K562 (cell line): ENCODE results near the gene CCNYL1. TPM values are rescaled to one million over a fixed set of nuclear protein-coding genes. Genes with fewer than 3 reads are reported as not detected.

Experiments used
- ATAC-seq: fragments of 200-7000 bp; cut with Tn5 transposase; 3 replicates; pipeline ENCODE4 v1.9.1; 2020; ENCODE audit warnings: moderate library complexity
- BruUV-seq: library from RNA; stranded (reverse); fragments of 400-500 nt; replicated peaks from 2 replicates; lab custom pipeline; 2021; lab: Mats Ljungman, UMichigan
- CTCF ChIA-PET: fragments of 300-600 bp; formaldehyde crosslinking; extraction: SDS; loops from one replicate; lab custom pipeline; 2021; ENCODE audit warnings: low intra/inter-chr PET ratio; lab: Yijun Ruan, JAX
- POLR2A ChIA-PET: fragments of 300-600, 350-650 bp; sonication (Branson Sonifier 250); formaldehyde crosslinking; extraction: SDS; loops from one replicate; lab custom pipeline; 2021; ENCODE audit warnings: antibody characterized with exemption, inconsistent platforms; lab: Yijun Ruan, JAX
- DNase-seq, 4 experiments: peaks; one replicate each; pipeline versions ENCODE4 v3.0.0 to v3.0.0-alpha.2; 2011 to 2018; ENCODE audit warnings: low spot score in 3 of 4, mixed read lengths in 3 of 4; ENCODE audit errors: extremely low read depth in 1 of 4
- FAIRE-seq: peaks from 2 replicates; lab custom pipeline; 2011; peaks lifted over from hg19 to GRCh38; lab: Jason Lieb, UNC
- H2AFZ ChIP-seq: 2 replicates; pipeline ENCODE4 v1.6.0; 2011; ENCODE audit warnings: low read depth, low read length, control low read depth, inconsistent platforms
- H3K27ac ChIP-seq: fragments of 200-600 bp; 3 replicates; pipeline ENCODE4 v1.8.0; 2011; ENCODE audit warnings: low read depth, mild to moderate bottlenecking, control low read depth, inconsistent platforms, low read length, moderate library complexity, mixed read lengths; ENCODE audit errors: extremely low read depth
- H3K27me3 ChIP-seq, 2 experiments: fragments of 300-600 bp in 1 of 2; 2 replicates in 1 of 2; 3 replicates in 1 of 2; pipeline versions ENCODE4 v1.6.0 to v1.8.0; 2011; ENCODE audit warnings: inconsistent platforms in 2 of 2, low read length in 2 of 2, mild to moderate bottlenecking in 1 of 2, mixed read lengths in 1 of 2, moderate library complexity in 1 of 2; ENCODE audit not compliant: control insufficient read depth in 2 of 2, insufficient read depth in 2 of 2
- H3K36me3 ChIP-seq: fragments of 300-600 bp; 3 replicates; pipeline ENCODE4 v1.8.0; 2011; ENCODE audit warnings: mild to moderate bottlenecking, low read length, inconsistent platforms; ENCODE audit not compliant: control insufficient read depth, insufficient read depth
- H3K4me1 ChIP-seq, 2 experiments: fragments of 200-600 bp in 1 of 2; replicated peaks in 1 of 2; 2 replicates in 1 of 2; 3 replicates in 1 of 2; pipeline versions ENCODE4 v1.5.1 to v1.8.0; 2011; ENCODE audit warnings: inconsistent platforms in 2 of 2, low read length in 2 of 2, mild to moderate bottlenecking in 1 of 2, mixed read lengths in 1 of 2, moderate library complexity in 1 of 2; ENCODE audit not compliant: control insufficient read depth in 2 of 2, insufficient read depth in 2 of 2
- H3K4me2 ChIP-seq: 2 replicates; pipeline ENCODE4 v1.6.1; 2011; ENCODE audit warnings: low read length, control low read depth, inconsistent platforms, mixed read lengths; ENCODE audit not compliant: insufficient read depth
- H3K4me3 ChIP-seq: fragments of 200-600 bp; sonication (generic), shearing (Covaris generic); 2 replicates; pipeline ENCODE4 v1.5.1; 2016; ENCODE audit warnings: control low read depth, inconsistent platforms
- H3K79me2 ChIP-seq: fragments of 200-600 bp; 3 replicates; pipeline ENCODE4 v1.8.0; 2011; ENCODE audit warnings: low read length, inconsistent platforms; ENCODE audit not compliant: control insufficient read depth, insufficient read depth
- H3K9ac ChIP-seq, 2 experiments: 2 replicates each; pipeline versions ENCODE4 v1.6.0 to v1.6.1; 2011; ENCODE audit warnings: low read depth in 2 of 2, low read length in 2 of 2, control low read depth in 1 of 2, inconsistent platforms in 1 of 2, mild to moderate bottlenecking in 1 of 2, mixed read lengths in 1 of 2; ENCODE audit not compliant: insufficient read depth in 1 of 2
- H3K9me1 ChIP-seq: one replicate; pipeline ENCODE4 v1.6.0; 2011; ENCODE audit warnings: inconsistent platforms, mild to moderate bottlenecking, low read length, moderate library complexity; ENCODE audit not compliant: control insufficient read depth, insufficient read depth
- H3K9me3 ChIP-seq: replicated peaks from 2 replicates; pipeline ENCODE4 v1.5.1; 2011; ENCODE audit warnings: low read depth, low read length, inconsistent platforms; ENCODE audit not compliant: control insufficient read depth, insufficient read depth
- H4K20me1 ChIP-seq: replicated peaks from 2 replicates; pipeline ENCODE4 v1.6.1; 2011; ENCODE audit warnings: low read length, inconsistent platforms, mixed read lengths; ENCODE audit not compliant: control insufficient read depth, insufficient read depth
- ATF1 ChIP-seq, 2 experiments: fragments of 450-650 bp in 1 of 2; IDR thresholded peaks; 2 replicates each; pipeline ENCODE4 v1.6.1; 2016; ENCODE audit warnings: missing compliant biosample characterization in 1 of 2, missing genetic modification characterization in 1 of 2
- DPF2 ChIP-seq: fragments of 450-650 bp; IDR thresholded peaks from 2 replicates; pipeline ENCODE4 v1.6.1; 2016
- FOXJ3 ChIP-seq: sonication (generic); formaldehyde crosslinking; IDR thresholded peaks from 2 replicates; pipeline ENCODE4 v1.4.0; 2020; ENCODE audit warnings: mild to moderate bottlenecking, missing genetic modification reagents
- JUND ChIP-seq, 2 experiments: IDR thresholded peaks; 2 replicates in 1 of 2; 3 replicates in 1 of 2; pipeline ENCODE4 v1.6.1; 2011; ENCODE audit warnings: borderline replicate concordance in 2 of 2, low read depth in 2 of 2, low read length in 2 of 2, improper control_type of control experiment in 1 of 2, missing biosample characterization in 1 of 2, missing genetic modification characterization in 1 of 2, missing genetic modification reagents in 1 of 2
- L3MBTL2 ChIP-seq: fragments of 450-650 bp; IDR thresholded peaks from 2 replicates; pipeline ENCODE4 v1.6.1; 2016; ENCODE audit warnings: mild to moderate bottlenecking, moderate library complexity
- MAFG ChIP-seq: fragments of 450-650 bp; conservative IDR thresholded peaks from 2 replicates; pipeline ENCODE4 v1.6.1; 2016; ENCODE audit warnings: missing genetic modification characterization, missing compliant biosample characterization
- MNT ChIP-seq, 2 experiments: fragments of 450-650 bp; conservative IDR thresholded peaks; 2 replicates each; pipeline ENCODE4 v1.6.1; 2017; ENCODE audit warnings: mild to moderate bottlenecking in 2 of 2, moderate library complexity in 2 of 2
- POLR2A ChIP-seq: fragments of 450-650 bp; conservative IDR thresholded peaks from 2 replicates; pipeline ENCODE4 v1.6.1; 2016
- RBFOX2 ChIP-seq: fragments of 200-400 bp; formaldehyde crosslinking; IDR thresholded peaks from 2 replicates; pipeline ENCODE4 v1.6.1; 2017; ENCODE audit warnings: low read depth, mild to moderate bottlenecking, low read length, moderate library complexity
- SMAD4 ChIP-seq: fragments of 250-450 bp; sonication (Bioruptor Pico); conservative IDR thresholded peaks from 2 replicates; pipeline ENCODE4 v1.8.0; 2021; ENCODE audit warnings: inconsistent platforms, mild to moderate bottlenecking, moderate library complexity
- SMARCE1 ChIP-seq: fragments of 450-650 bp; IDR thresholded peaks from 2 replicates; pipeline ENCODE4 v1.7.1; 2016; ENCODE audit warnings: mild to moderate bottlenecking
- SUPT5H ChIP-seq: fragments of 450-650 bp; IDR thresholded peaks from 2 replicates; pipeline ENCODE4 v1.6.1; 2016
- TCFL5 ChIP-seq: fragments of 250-450 bp; sonication (Bioruptor Pico); conservative IDR thresholded peaks from 2 replicates; pipeline ENCODE4 v1.6.1; 2021; ENCODE audit warnings: mild to moderate bottlenecking, moderate library complexity, matching md5 sums
- YY1 ChIP-seq, 3 experiments: IDR thresholded peaks; 2 replicates each; pipeline ENCODE4 v1.6.1; 2011; ENCODE audit warnings: low read length in 2 of 3, mild to moderate bottlenecking in 2 of 3, moderate library complexity in 2 of 3, borderline replicate concordance in 1 of 3, control low read depth in 1 of 3, low read depth in 1 of 3; ENCODE audit not compliant: insufficient read depth in 3 of 3, insufficient replicate concordance in 2 of 3, control insufficient read depth in 1 of 3, insufficient read length in 1 of 3; ENCODE audit errors: extremely low read depth in 1 of 3
- ZBTB17 ChIP-seq: fragments of 450-650 bp; formaldehyde crosslinking; IDR thresholded peaks from 2 replicates; pipeline ENCODE4 v1.4.0; 2020; ENCODE audit warnings: mild to moderate bottlenecking
- ZNF707 ChIP-seq: fragments of 250-450 bp; sonication (Bioruptor Pico); conservative IDR thresholded peaks from 2 replicates; pipeline ENCODE4 v1.8.0; 2022; ENCODE audit warnings: inconsistent platforms, mild to moderate bottlenecking, moderate library complexity
- WGBS: fragments of 100-300 bp; shearing (Covaris generic); methylation state at CpG from one replicate; pipeline ENCODE4 v1.1.6; 2016; ENCODE audit warnings: low coverage, mixed read lengths; ENCODE audit not compliant: insufficient coverage; ENCODE audit errors: missing lambda C conversion rate; 5-methylcytosine and 5-hydroxymethylcytosine counted together
- in situ Hi-C: fragments of 300-500 bp; cut with MboI; formaldehyde crosslinking; loops from 4 replicates; pipeline ENCODE4 v1.15.0; 2018; ENCODE audit warnings: inconsistent platforms, mixed read lengths
- intact Hi-C: fragments of 100-400 bp; cut with micrococcal nuclease; formaldehyde crosslinking; loops from 2 replicates; pipeline ENCODE4 v1.14.2; 2022
- polyA plus RNA-seq, 8 experiments: library from polyadenylated mRNA; depleted of rRNA in 4 of 8; stranded (reverse) in 5 of 8; unstranded in 3 of 8; fragments of >200 nt; fragmentation: Nextera tagmentation in 2 of 8; fragmentation: Illumina TruSeq in 1 of 8; extraction: Ambion mirVana in 2 of 8; extraction: Trizol in 1 of 8; gene quantifications; 2 replicates each; pipeline versions ENCODE4 v1.2.1 to v1.2.3, GENCODE V29; 2011 to 2014; ENCODE audit warnings: inconsistent platforms in 1 of 8, missing spikeins in 1 of 8
- total RNA-seq, 7 experiments: library from RNA; depleted of rRNA in 6 of 7; stranded (reverse); fragments of >200 nt in 6 of 7; fragmentation: Illumina TruSeq in 2 of 7; extraction: Trizol in 2 of 7; gene quantifications; 2 replicates each; pipeline versions ENCODE4 v1.2.1 to v1.2.3, GENCODE V29; 2011 to 2021; ENCODE audit warnings: low replicate concordance in 1 of 7
- TF ChIP-seq, protein P1 (sequence below): fragments of 450-650 bp; formaldehyde crosslinking; IDR thresholded peaks from 2 replicates; pipeline ENCODE4 v1.4.0; 2020; ENCODE audit warnings: mild to moderate bottlenecking, moderate library complexity
- TF ChIP-seq, protein P2 (sequence below): fragments of 450-650 bp; IDR thresholded peaks from 2 replicates; pipeline ENCODE4 v1.6.1; 2016

The CCNYL1 gene
- total and polyA plus RNA-seq, 9 of the 15 experiments (the other 6 are each of a cell fraction or from before 2014, with no cell fraction given), result 1.9 to 7.5 (median 4.7) TPM

DNA sequence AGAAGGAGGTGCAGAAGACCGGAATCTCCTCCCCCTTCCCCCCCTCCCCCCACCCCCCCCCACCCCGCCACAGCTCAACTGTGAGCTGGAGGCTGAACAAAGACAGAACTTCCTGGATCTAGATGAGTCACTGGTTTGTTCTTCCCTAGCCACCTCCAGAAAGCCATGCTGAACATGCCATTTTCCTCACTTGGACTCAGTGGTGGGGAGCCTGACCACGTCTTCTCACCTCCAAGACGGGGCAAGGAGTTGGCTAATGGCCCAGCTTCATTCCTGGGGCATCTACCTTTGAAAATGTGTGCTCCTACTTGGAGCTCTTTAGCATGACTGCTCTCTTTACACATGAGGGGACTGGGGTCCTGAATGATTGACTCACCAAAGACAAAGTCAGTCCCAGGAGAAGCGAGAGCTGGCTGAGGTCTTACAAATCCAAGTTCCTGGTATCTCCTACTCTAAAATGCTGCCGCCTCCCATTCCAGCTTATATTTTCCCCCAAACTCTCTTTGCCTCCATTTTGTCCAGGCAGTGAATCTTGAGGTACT, 80.9 kb downstream of the CCNYL1 start:
- FAIRE-seq, result peak; percentile 79
- peak; percentile 72 to 85 (median 74) for DNase-seq
- in situ Hi-C loops, result no loop called here
- no peak for TF ChIP-seq TCFL5 (CRISPR knock-in tag)
- TF ChIP-seq DPF2, result peak; percentile 68
- TF ChIP-seq MNT (conservative IDR thresholded peaks at IDR 0.05), result 0 out of 4 replicates have a peak, but pooled peaks of 1 of the 2 experiments have one; percentile 22
- peak; percentile 34; the same call in 1 of the 2 replicates for TF ChIP-seq RBFOX2
- no peak for TF ChIP-seq ZNF707 (CRISPR knock-in tag)
- TF ChIP-seq SMAD4, result peak; percentile 32; the same call in 1 of the 2 replicates
- TF ChIP-seq L3MBTL2, result peak; percentile 60; the same call in 1 of the 2 replicates
- TF ChIP-seq POLR2A, result peak; percentile 67
- TF ChIP-seq FOXJ3 (CRISPR knock-in tag), result no peak
- peak in 2 of 3 experiments; percentile 16 to 17 for TF ChIP-seq YY1 (IDR thresholded peaks at IDR 0.05; ENCODE audit: borderline replicate concordance in 1 of 3, control insufficient read depth in 1 of 3, extremely low read depth in 1 of 3, insufficient read depth in 3 of 3, insufficient read length in 1 of 3, insufficient replicate concordance in 2 of 3, low read depth in 1 of 3, low read length in 2 of 3)
- TF ChIP-seq JUND (IDR thresholded peaks at IDR 0.05; ENCODE audit: borderline replicate concordance, low read depth, low read length), result peak; percentile 85
- peak; percentile 73; the same call in 1 of the 3 replicates for TF ChIP-seq JUND (tag; IDR thresholded peaks at IDR 0.05; ENCODE audit: borderline replicate concordance, low read depth, low read length)
- TF ChIP-seq, protein P1, sequence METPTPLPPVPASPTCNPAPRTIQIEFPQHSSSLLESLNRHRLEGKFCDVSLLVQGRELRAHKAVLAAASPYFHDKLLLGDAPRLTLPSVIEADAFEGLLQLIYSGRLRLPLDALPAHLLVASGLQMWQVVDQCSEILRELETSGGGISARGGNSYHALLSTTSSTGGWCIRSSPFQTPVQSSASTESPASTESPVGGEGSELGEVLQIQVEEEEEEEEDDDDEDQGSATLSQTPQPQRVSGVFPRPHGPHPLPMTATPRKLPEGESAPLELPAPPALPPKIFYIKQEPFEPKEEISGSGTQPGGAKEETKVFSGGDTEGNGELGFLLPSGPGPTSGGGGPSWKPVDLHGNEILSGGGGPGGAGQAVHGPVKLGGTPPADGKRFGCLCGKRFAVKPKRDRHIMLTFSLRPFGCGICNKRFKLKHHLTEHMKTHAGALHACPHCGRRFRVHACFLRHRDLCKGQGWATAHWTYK, result 0 out of 2 replicates have a peak, but pooled peaks have one; percentile 64
- TF ChIP-seq ATF1 (CRISPR knock-in tag; IDR thresholded peaks at IDR 0.05), result no peak
- 0 out of 2 replicates have a peak, but pooled peaks have one; percentile 24 for TF ChIP-seq ATF1 (tag; IDR thresholded peaks at IDR 0.05)
- TF ChIP-seq, protein P2, sequence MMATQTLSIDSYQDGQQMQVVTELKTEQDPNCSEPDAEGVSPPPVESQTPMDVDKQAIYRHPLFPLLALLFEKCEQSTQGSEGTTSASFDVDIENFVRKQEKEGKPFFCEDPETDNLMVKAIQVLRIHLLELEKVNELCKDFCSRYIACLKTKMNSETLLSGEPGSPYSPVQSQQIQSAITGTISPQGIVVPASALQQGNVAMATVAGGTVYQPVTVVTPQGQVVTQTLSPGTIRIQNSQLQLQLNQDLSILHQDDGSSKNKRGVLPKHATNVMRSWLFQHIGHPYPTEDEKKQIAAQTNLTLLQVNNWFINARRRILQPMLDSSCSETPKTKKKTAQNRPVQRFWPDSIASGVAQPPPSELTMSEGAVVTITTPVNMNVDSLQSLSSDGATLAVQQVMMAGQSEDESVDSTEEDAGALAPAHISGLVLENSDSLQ, result peak; percentile 81
- no peak for TF ChIP-seq MAFG (tag)
- TF ChIP-seq ZBTB17 (CRISPR knock-in tag), result 0 out of 2 replicates have a peak, but pooled peaks have one; percentile 36
- TF ChIP-seq SMARCE1, result peak; percentile 45; the same call in 1 of the 2 replicates
- peak; percentile 55 for TF ChIP-seq SUPT5H

More for the DNA sequence above, 80.9 kb downstream of the CCNYL1 start:
- peak overlapping the region; percentile 77 for H3K4me2 ChIP-seq
- WGBS, result 2% methylated on average over 4 of the region's 6 CpGs
- H4K20me1 ChIP-seq, result no peaks in the 10 kb centered on the region
- CTCF ChIA-PET, result no interaction called here
- BruUV-seq, result TSS peak; percentile 99
- intact Hi-C loops, result loop anchor here (2.0 kb wide), 1 partner anchor 20 kb away; no protein-coding TSS in a partner anchor
- H3K4me3 ChIP-seq, result no peak overlapping the region
- peak overlapping the region; percentile 80 to 86; a peak in 3 of 4 replicates for H3K9ac ChIP-seq
- peak overlapping the region; percentile 100 for H3K27ac ChIP-seq
- no peaks in the 10 kb centered on the region for H3K9me1 ChIP-seq
- no peaks in the 10 kb centered on the region for H3K36me3 ChIP-seq
- peaks cover 15 to 21% of the 10 kb centered on the region in 2 experiments; a peak in 4 of 5 replicates for H3K4me1 ChIP-seq
- H3K27me3 ChIP-seq, result no peaks in the 10 kb centered on the region
- peak overlapping the region; percentile 99 for H2AFZ ChIP-seq
- peak; percentile 92 for ATAC-seq
- H3K79me2 ChIP-seq, result no peaks in the 10 kb centered on the region
- H3K9me3 ChIP-seq, result no peaks in the 10 kb centered on the region
- POLR2A ChIA-PET, result interaction anchor here (1.1 to 2.1 kb wide), 6 partner anchors 9 to 29 kb away, joined by 4 to 10 read pairs (median 6); no protein-coding TSS in a partner anchor
